SK-N-SH (cell line): ENCODE measurements around the gene SUPT5H. TPM values are rescaled to one million over a fixed set of nuclear protein-coding genes. Genes with fewer than 3 reads are reported as not detected.

Source experiments
- CTCF ChIA-PET: fragments of 300-600, 350-600 bp; formaldehyde crosslinking; extraction: SDS; loops from one replicate; lab custom pipeline; 2021; lab: Yijun Ruan, JAX
- POLR2A ChIA-PET: fragments of 350-600 bp; sonication (Branson Sonifier 250); formaldehyde crosslinking; extraction: SDS; loops from one replicate; lab custom pipeline; 2020; ENCODE audit warnings: antibody characterized with exemption, inconsistent platforms; lab: Yijun Ruan, JAX
- DNase-seq: peaks from one replicate; pipeline ENCODE4 v3.0.0; 2012
- H2AFZ ChIP-seq: fragments of 200-600 bp; sonication (generic); 2 replicates; pipeline ENCODE4 v1.8.1; 2016; ENCODE audit warnings: antibody characterized with exemption, mild to moderate bottlenecking, low read depth
- H3F3A ChIP-seq: fragments of 200-600 bp; sonication (generic); replicated peaks from 2 replicates; pipeline ENCODE3; 2016; ENCODE audit warnings: antibody characterized with exemption, mild to moderate bottlenecking; ENCODE audit not compliant: insufficient read depth
- H3K27ac ChIP-seq, 2 experiments: fragments of 200-500 bp in 1 of 2; fragments of 200-600 bp in 1 of 2; sonication (Bioruptor generic) in 1 of 2; sonication (generic), shearing (Covaris generic) in 1 of 2; 2 replicates each; pipeline versions ENCODE4 v1.5.1 to v1.6.1; 2014 to 2016; ENCODE audit warnings: low read depth in 2 of 2, inconsistent platforms in 1 of 2, low read length in 1 of 2, mild to moderate bottlenecking in 1 of 2, mixed read lengths in 1 of 2
- H3K27me3 ChIP-seq: fragments of 200-600 bp; sonication (generic), shearing (Covaris generic); 2 replicates; pipeline ENCODE4 v1.6.1; 2016; ENCODE audit warnings: mixed run types; ENCODE audit not compliant: insufficient read depth
- H3K36me3 ChIP-seq, 2 experiments: fragments of 200-500 bp in 1 of 2; fragments of 200-600 bp in 1 of 2; sonication (Bioruptor generic) in 1 of 2; sonication (generic) in 1 of 2; replicated peaks in 1 of 2; 2 replicates each; pipeline versions ENCODE3 to v1.5.1; 2014 to 2016; ENCODE audit warnings: low read length in 1 of 2, mild to moderate bottlenecking in 1 of 2; ENCODE audit not compliant: insufficient read depth in 2 of 2, control insufficient read depth in 1 of 2
- H3K4me1 ChIP-seq, 2 experiments: fragments of 200-500 bp in 1 of 2; fragments of 200-600 bp in 1 of 2; sonication (Bioruptor generic) in 1 of 2; sonication (generic), shearing (Covaris generic) in 1 of 2; 2 replicates each; pipeline versions ENCODE4 v1.5.1 to v1.6.1; 2014 to 2016; ENCODE audit warnings: low read depth in 1 of 2, low read length in 1 of 2, mixed run types in 1 of 2; ENCODE audit not compliant: insufficient read depth in 2 of 2, control insufficient read depth in 1 of 2
- H3K4me2 ChIP-seq: fragments of 200-600 bp; sonication (generic), shearing (Covaris generic); 2 replicates; pipeline ENCODE4 v1.6.1; 2017; ENCODE audit warnings: mixed run types
- H3K4me3 ChIP-seq, 2 experiments: fragments of 200-500 bp in 1 of 2; fragments of 200-600 bp in 1 of 2; sonication (Bioruptor generic) in 1 of 2; sonication (generic), shearing (Covaris generic) in 1 of 2; 2 replicates each; pipeline versions ENCODE4 v1.5.1 to v1.8.1; 2014 to 2016; ENCODE audit warnings: low read depth in 2 of 2, inconsistent platforms in 1 of 2, low read length in 1 of 2, mild to moderate bottlenecking in 1 of 2, mixed read lengths in 1 of 2, moderate library complexity in 1 of 2
- H3K79me2 ChIP-seq: fragments of 200-600 bp; sonication (generic); 2 replicates; pipeline ENCODE4 v1.8.1; 2017; ENCODE audit warnings: mild to moderate bottlenecking; ENCODE audit not compliant: insufficient read depth
- H3K9ac ChIP-seq: fragments of 200-600 bp; sonication (generic); 2 replicates; pipeline ENCODE4 v1.6.1; 2017; ENCODE audit warnings: mixed run types
- H3K9me2 ChIP-seq: fragments of 200-600 bp; sonication (generic); 2 replicates; pipeline ENCODE4 v1.6.1; 2017; ENCODE audit warnings: mixed run types
- H3K9me3 ChIP-seq: fragments of 200-600 bp; sonication (generic); 2 replicates; pipeline ENCODE4 v1.6.1; 2017; ENCODE audit warnings: mixed run types, mild to moderate bottlenecking, moderate library complexity
- H4K20me1 ChIP-seq: fragments of 200-600 bp; sonication (generic); 2 replicates; pipeline ENCODE4 v1.6.1; 2017; ENCODE audit warnings: mild to moderate bottlenecking, mixed run types; ENCODE audit not compliant: insufficient read depth
- CTCF ChIP-seq: fragments of 200-600 bp; sonication (generic); IDR thresholded peaks from 2 replicates; pipeline ENCODE4 v1.6.1; 2017; ENCODE audit warnings: antibody characterized with exemption, mild to moderate bottlenecking, moderate library complexity
- ELF1 ChIP-seq: IDR thresholded peaks from 2 replicates; pipeline ENCODE4 v1.4.0; 2012
- EZH2phosphoT487 ChIP-seq: fragments of 200-600 bp; sonication (generic); IDR thresholded peaks from 2 replicates; pipeline ENCODE4 v1.6.1; 2017; ENCODE audit warnings: low read depth, mixed run types, mild to moderate bottlenecking, antibody characterized with exemption, moderate library complexity, borderline replicate concordance
- FOSL2 ChIP-seq: IDR thresholded peaks from 2 replicates; pipeline ENCODE4 v1.4.0; 2012; ENCODE audit warnings: low read depth, mild to moderate bottlenecking, moderate library complexity, borderline replicate concordance
- FOXJ3 ChIP-seq: sonication (generic); formaldehyde crosslinking; IDR thresholded peaks from 2 replicates; pipeline ENCODE4 v1.5.1; 2020; ENCODE audit warnings: mild to moderate bottlenecking, missing genetic modification reagents
- FOXM1 ChIP-seq: IDR thresholded peaks from 2 replicates; pipeline ENCODE4 v1.4.0; 2012; ENCODE audit warnings: low read depth, mild to moderate bottlenecking
- GATA2 ChIP-seq: sonication (generic); formaldehyde crosslinking; IDR thresholded peaks from 2 replicates; pipeline ENCODE4 v1.5.0; 2020; ENCODE audit warnings: mild to moderate bottlenecking, missing genetic modification reagents
- IRF3 ChIP-seq: fragments of 150-350 bp; IDR thresholded peaks from 2 replicates; pipeline ENCODE4 v1.6.1; 2016; ENCODE audit warnings: mild to moderate bottlenecking, low read depth, low read length
- JUND ChIP-seq: IDR thresholded peaks from 2 replicates; pipeline ENCODE4 v1.4.0; 2012
- MXI1 ChIP-seq: IDR thresholded peaks from 2 replicates; pipeline ENCODE4 v1.6.1; 2012; ENCODE audit warnings: mild to moderate bottlenecking, low read depth, low read length, improper control_type of control experiment
- NFIC ChIP-seq: IDR thresholded peaks from 2 replicates; pipeline ENCODE4 v1.4.0; 2012; ENCODE audit warnings: borderline replicate concordance
- NRF1 ChIP-seq: IDR thresholded peaks from 2 replicates; pipeline ENCODE4 v1.6.1; 2012; ENCODE audit warnings: low read depth, mild to moderate bottlenecking, low read length
- POLR2AphosphoS5 ChIP-seq: IDR thresholded peaks from 2 replicates; pipeline ENCODE4 v1.6.1; 2012; ENCODE audit warnings: low read depth, low read length
- RAD21 ChIP-seq: IDR thresholded peaks from 2 replicates; pipeline ENCODE4 v1.6.1; 2012; ENCODE audit warnings: mild to moderate bottlenecking, low read length
- RCOR1 ChIP-seq: fragments of 150-350 bp; IDR thresholded peaks from 2 replicates; pipeline ENCODE4 v1.6.1; 2017; ENCODE audit warnings: antibody characterized with exemption, low read length
- REST ChIP-seq: IDR thresholded peaks from 2 replicates; pipeline ENCODE4 v1.6.1; 2012; ENCODE audit warnings: mild to moderate bottlenecking, low read depth, low read length, moderate library complexity
- RFX5 ChIP-seq: IDR thresholded peaks from 2 replicates; pipeline ENCODE4 v1.6.1; 2012; ENCODE audit warnings: mild to moderate bottlenecking, improper control_type of control experiment, low read length
- RXRA ChIP-seq: IDR thresholded peaks from 2 replicates; pipeline ENCODE4 v1.4.0; 2012; ENCODE audit warnings: low read depth, mild to moderate bottlenecking, borderline replicate concordance
- TAF1 ChIP-seq: IDR thresholded peaks from 2 replicates; pipeline ENCODE4 v1.6.1; 2012; ENCODE audit warnings: low read depth, mild to moderate bottlenecking, low read length, moderate library complexity, borderline replicate concordance
- TCF12 ChIP-seq: IDR thresholded peaks from 2 replicates; pipeline ENCODE4 v1.4.0; 2012
- TEAD4 ChIP-seq: IDR thresholded peaks from 2 replicates; pipeline ENCODE4 v1.4.0; 2012; ENCODE audit warnings: mild to moderate bottlenecking, borderline replicate concordance; ENCODE audit not compliant: insufficient read depth
- USF2 ChIP-seq: fragments of 150-350 bp; IDR thresholded peaks from 2 replicates; pipeline ENCODE4 v1.6.1; 2017; ENCODE audit warnings: antibody characterized with exemption, low read length, low read depth, borderline replicate concordance
- YY1 ChIP-seq: IDR thresholded peaks from 2 replicates; pipeline ENCODE4 v1.4.0; 2012; ENCODE audit warnings: low read depth, mild to moderate bottlenecking
- WGBS: methylation state at CpG from one replicate; pipeline ENCODE4 v1.1.6; 2017; ENCODE audit warnings: low lambda C conversion rate; 5-methylcytosine and 5-hydroxymethylcytosine counted together
- polyA plus RNA-seq, 3 experiments: library from polyadenylated mRNA; depleted of rRNA; stranded (reverse); fragments of >200 nt; gene quantifications; 2 replicates each; pipeline ENCODE4 v1.2.3, GENCODE V29; 2012

SUPT5H gene
- polyA plus RNA-seq (2012; rRNA removed) = 115 and 137 TPM in 2 replicates
- polyA plus RNA-seq (2012; cell fraction: cytosol; rRNA removed) = 78.5 and 93.1 TPM in 2 replicates
- 474 and 528 TPM in 2 replicates for polyA plus RNA-seq (2012; cell fraction: nucleus; rRNA removed)

- Histone ChIP-seq H3K9ac (peak within 1 kb of the TSS; percentile 97), H3K36me3 (peaks cover 0 to 14% of the 10 kb centered on the region in 2 experiments), H3K4me2 (peak within 1 kb of the TSS; percentile 97), H3K27me3 (no peaks in the 10 kb centered on the region), H3F3A (peaks cover 33% of the 10 kb centered on the region), H3K9me3 (no peaks in the 10 kb centered on the region), H4K20me1 (peaks cover 29% of the 10 kb centered on the region), H3K79me2 (peaks cover 70% of the 10 kb centered on the region), H3K9me2 (no peaks in the 10 kb centered on the region), H3K4me1 (peaks cover 4 to 12% of the 10 kb centered on the region in 2 experiments; a peak in 3 of 4 replicates), H3K4me3 (peak within 1 kb of the TSS; percentile 71 to 93), H3K27ac (peak within 1 kb of the TSS; percentile 83 to 96), H2AFZ (peak within 1 kb of the TSS; percentile 77; the same call in 1 of the 2 replicates)
- POLR2A ChIA-PET = interaction anchor here (0.6 to 3.8 kb wide), 5 partner anchors 10 to 1121 kb away, joined by 3 to 39 read pairs (median 3); partner anchors contain the start of gene RPS16
- CTCF ChIA-PET = interaction anchor here (0.6 to 2.1 kb wide), 7 partner anchors 10 to 300 kb away, joined by 3 to 12 read pairs (median 3); partner anchors contain the start of genes EID2B, PLEKHG2 and RPS16
- peak; percentile 96 for DNase-seq
- WGBS = 2% methylated on average over 52 of the region's 68 CpGs
- no peak for TF ChIP-seq FOSL2
- TF ChIP-seq RFX5 = no peak
- no peak for TF ChIP-seq CTCF
- peak; percentile 48; the same call in 1 of the 2 replicates for TF ChIP-seq REST
- no peak for TF ChIP-seq TEAD4
- TF ChIP-seq TAF1 = peak; percentile 93
- no peak for TF ChIP-seq IRF3
- TF ChIP-seq FOXJ3 = peak; percentile 51; the same call in 1 of the 2 replicates
- TF ChIP-seq FOXM1 = no peak
- TF ChIP-seq RCOR1 = no peak; the same call in 1 of the 2 replicates
- no peak for TF ChIP-seq NFIC
- peak; percentile 91 for TF ChIP-seq ELF1
- TF ChIP-seq RAD21 = no peak
- no peak for TF ChIP-seq RXRA
- no peak for TF ChIP-seq NRF1
- TF ChIP-seq USF2 = no peak
- no peak; the same call in 1 of the 2 replicates for TF ChIP-seq TCF12
- TF ChIP-seq POLR2AphosphoS5 = peak; percentile 88
- TF ChIP-seq GATA2 = no peak
- TF ChIP-seq MXI1 = no peak; the same call in none of the 2 replicates
- peak; percentile 97 for TF ChIP-seq YY1
- TF ChIP-seq EZH2phosphoT487 = no peak
- TF ChIP-seq JUND = no peak
Observed at GRCh38 chr19:39445196-39446111, at the start of gene SUPT5H. Gene SUPT5H, plus strand, starts transcription at chr19:39445582. Its CDS starts 309 bp downstream, at chr19:39445891.
